Peyer's patch (tissue), 4 donors: ENCODE results near the gene SAG.

ENCODE experiments used
- CTCF ChIP-seq, 6 experiments: fragments of 450-650 bp in 4 of 6; fragments of 200-600 bp in 2 of 6; sonication (generic) in 1 of 6; IDR thresholded peaks; one replicate each; pipeline ENCODE4 v1.5.1; 2017 to 2019; ENCODE audit warnings: antibody characterized with exemption in 6 of 6, mild to moderate bottlenecking in 3 of 6, moderate library complexity in 1 of 6
- POLR2A ChIP-seq, 2 donors: fragments of 450-650 bp; IDR thresholded peaks; one replicate each; pipeline ENCODE4 v1.5.1; 2017; ENCODE audit warnings: antibody characterized with exemption in 2 of 2, mild to moderate bottlenecking in 2 of 2, moderate library complexity in 2 of 2

DNA sequence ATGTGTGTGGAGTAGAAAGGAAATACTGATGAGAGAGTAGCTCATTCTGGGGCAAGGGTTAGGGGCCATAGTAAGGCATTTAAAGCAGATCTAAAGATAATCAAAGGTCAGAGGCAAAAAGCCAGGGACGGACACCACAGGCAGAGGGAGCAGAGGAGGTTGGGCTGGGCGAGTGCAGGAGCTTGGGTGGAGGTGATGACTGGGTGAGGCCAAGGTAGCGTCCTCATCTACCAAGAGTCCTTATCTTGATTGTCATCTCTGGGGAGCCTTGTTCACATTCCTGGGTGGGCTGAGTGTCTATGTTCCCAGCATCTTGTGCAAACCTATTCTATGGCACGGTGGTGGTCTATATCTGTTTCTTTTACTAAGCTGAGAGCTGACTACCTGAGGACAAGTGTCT is 26.1 kb upstream of the SAG start:
- TF ChIP-seq CTCF (IDR thresholded peaks at IDR 0.05): peak in 2 of 6 experiments; percentile 28 to 32
- no peak for TF ChIP-seq POLR2A (IDR thresholded peaks at IDR 0.05)
